ENCODE results near the gene CAPN2. TPM values are rescaled to one million over a fixed set of nuclear protein-coding genes. Genes with fewer than 3 reads are reported as not detected.

Gene CAPN2
- total RNA-seq, 1 donor = 340 TPM

- no peak for TF ChIP-seq CTCF (IDR thresholded peaks at IDR 0.05; ENCODE audit: extremely low read depth, low read depth, low read length)
- Histone ChIP-seq H3K27ac (ENCODE audit: low read depth, low read length) (peak overlapping the region; percentile 92), H3K79me2 (ENCODE audit: insufficient read depth, low read length) (peaks cover 2% of the 10 kb centered on the region), H3K4me1 (ENCODE audit: insufficient read depth, low read length) (peaks cover 77% of the 10 kb centered on the region), H3K4me3 (ENCODE audit: insufficient read depth, low read length) (peak overlapping the region; percentile 45), H3K27me3 (ENCODE audit: insufficient read depth, low read length) (no peaks in the 10 kb centered on the region), H3K4me2 (ENCODE audit: insufficient read depth, low read length) (peak overlapping the region; percentile 50), H4K20me1 (ENCODE audit: insufficient read depth, low read length) (no peaks in the 10 kb centered on the region), H2AFZ (ENCODE audit: low read length) (no peak overlapping the region), H3K36me3 (ENCODE audit: insufficient read depth, low read length) (no peaks in the 10 kb centered on the region), H3K9me3 (ENCODE audit: low read depth, low read length) (no peaks in the 10 kb centered on the region)
- peak; percentile 84 for DNase-seq (ENCODE audit: insufficient read length, low spot score, missing footprints)
These were observed 9.3 kb upstream of the CAPN2 start for GRCh38 chr1:223702735-223703667.

- no peak for DNase-seq (ENCODE audit: insufficient read length, low spot score, missing footprints)
- Histone ChIP-seq H3K27me3 (ENCODE audit: insufficient read depth, low read length) (no peaks in the 10 kb centered on the region), H2AFZ (ENCODE audit: low read length) (no peak overlapping the region), H3K79me2 (ENCODE audit: insufficient read depth, low read length) (peaks cover 2% of the 10 kb centered on the region), H3K9me3 (ENCODE audit: low read depth, low read length) (no peaks in the 10 kb centered on the region), H3K27ac (ENCODE audit: low read depth, low read length) (peak overlapping the region; percentile 92), H3K4me3 (ENCODE audit: insufficient read depth, low read length) (no peak overlapping the region), H3K4me2 (ENCODE audit: insufficient read depth, low read length) (no peak overlapping the region), H3K4me1 (ENCODE audit: insufficient read depth, low read length) (peaks cover 80% of the 10 kb centered on the region), H4K20me1 (ENCODE audit: insufficient read depth, low read length) (no peaks in the 10 kb centered on the region), H3K36me3 (ENCODE audit: insufficient read depth, low read length) (no peaks in the 10 kb centered on the region)
- TF ChIP-seq CTCF (IDR thresholded peaks at IDR 0.05; ENCODE audit: extremely low read depth, low read depth, low read length) = no peak
These were observed 8.7 kb upstream of the CAPN2 start for GRCh38 chr1:223703668-223704013.

GRCh38 chr1:223704921-223705878 lies 7.1 kb upstream of the CAPN2 start:
- TF ChIP-seq CTCF (IDR thresholded peaks at IDR 0.05; ENCODE audit: extremely low read depth, low read depth, low read length) = no peak
- Histone ChIP-seq H4K20me1 (ENCODE audit: insufficient read depth, low read length) (no peaks in the 10 kb centered on the region), H3K4me2 (ENCODE audit: insufficient read depth, low read length) (peak overlapping the region; percentile 70), H3K4me3 (ENCODE audit: insufficient read depth, low read length) (peak overlapping the region; percentile 41), H3K9me3 (ENCODE audit: low read depth, low read length) (no peaks in the 10 kb centered on the region), H3K27ac (ENCODE audit: low read depth, low read length) (peak overlapping the region; percentile 78), H3K36me3 (ENCODE audit: insufficient read depth, low read length) (no peaks in the 10 kb centered on the region), H3K4me1 (ENCODE audit: insufficient read depth, low read length) (peaks cover 77% of the 10 kb centered on the region), H3K79me2 (ENCODE audit: insufficient read depth, low read length) (peaks cover 2% of the 10 kb centered on the region), H3K27me3 (ENCODE audit: insufficient read depth, low read length) (no peaks in the 10 kb centered on the region), H2AFZ (ENCODE audit: low read length) (peak overlapping the region; percentile 36)
- DNase-seq (ENCODE audit: insufficient read length, low spot score, missing footprints) = peak; percentile 56
